ENCODE results near the gene HNRNPUL1.

HNRNPUL1 gene

DNA sequence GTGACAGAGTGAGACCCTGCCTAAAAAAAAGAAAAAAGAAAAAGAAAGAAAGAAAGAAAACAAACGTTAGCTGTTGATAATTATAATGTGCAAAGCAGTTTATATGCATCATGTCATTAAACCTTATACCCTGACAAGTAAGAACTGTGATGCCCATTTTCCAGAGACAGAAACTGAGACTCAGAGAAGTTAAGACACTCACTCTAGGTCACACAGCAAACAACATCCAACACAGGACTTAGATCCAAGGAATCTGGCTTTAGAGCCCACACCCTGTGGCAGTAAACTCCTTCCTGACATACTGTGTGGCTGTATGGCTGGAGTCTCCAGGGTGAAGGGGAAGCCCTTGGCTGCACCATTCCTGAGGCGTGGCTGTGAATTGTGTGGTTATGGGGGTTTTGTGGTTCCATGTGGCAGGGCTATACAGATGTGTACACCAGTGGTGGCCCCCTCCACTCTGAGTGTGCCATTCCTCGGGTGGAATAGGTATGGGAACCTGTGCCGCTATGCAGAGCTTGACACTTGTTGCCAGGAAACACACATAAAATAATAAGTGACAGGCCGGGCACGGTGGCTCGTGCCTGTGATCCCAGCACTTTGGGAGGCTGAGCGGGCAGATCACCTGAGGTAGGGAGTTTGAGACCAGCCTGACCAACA lies 29.5 kb upstream of the HNRNPUL1 start:
- DNase-seq: no peak

- no peak for DNase-seq
These were observed 28.7 kb upstream of the HNRNPUL1 start for GRCh38 chr19:41235480-41235879.

DNA sequence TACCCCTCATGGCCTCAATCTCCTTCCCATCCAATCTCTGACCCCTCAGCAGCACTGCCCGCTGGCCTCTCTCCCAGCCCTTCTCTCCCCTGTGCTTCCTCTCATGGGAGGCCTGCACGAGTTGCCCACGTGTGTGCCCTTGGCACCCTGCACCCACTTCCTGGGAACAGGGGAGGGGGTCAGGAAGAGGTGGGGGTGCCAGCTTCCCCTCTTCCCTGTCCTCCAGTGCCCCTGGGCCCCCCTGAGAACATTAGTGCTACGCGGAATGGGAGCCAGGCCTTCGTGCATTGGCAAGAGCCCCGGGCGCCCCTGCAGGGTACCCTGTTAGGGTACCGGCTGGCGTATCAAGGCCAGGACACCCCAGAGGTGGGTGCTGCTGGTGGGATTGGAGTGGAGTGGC lies 25.9 kb upstream of the HNRNPUL1 start:
- DNase-seq: no peak

DNA sequence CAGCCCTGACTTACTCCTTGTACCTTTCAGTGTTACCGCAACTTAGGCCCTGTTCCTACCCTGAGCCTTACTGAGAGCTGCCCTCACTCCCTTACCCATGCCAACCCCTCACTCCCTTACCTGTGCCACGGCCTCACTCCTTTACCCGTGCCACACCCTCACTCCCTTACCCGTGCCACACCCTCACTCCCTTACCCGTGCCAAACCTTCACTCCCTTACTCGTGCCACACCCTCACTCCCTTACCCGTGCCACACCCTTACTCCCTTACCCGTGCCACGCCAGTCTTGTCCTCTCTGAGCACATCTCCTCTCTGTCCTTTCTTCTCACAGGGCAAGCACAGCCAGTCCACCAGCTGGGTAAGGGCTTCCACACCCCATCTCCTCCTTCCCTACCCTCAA lies 24.8 kb upstream of the HNRNPUL1 start:
- DNase-seq: no peak

DNA sequence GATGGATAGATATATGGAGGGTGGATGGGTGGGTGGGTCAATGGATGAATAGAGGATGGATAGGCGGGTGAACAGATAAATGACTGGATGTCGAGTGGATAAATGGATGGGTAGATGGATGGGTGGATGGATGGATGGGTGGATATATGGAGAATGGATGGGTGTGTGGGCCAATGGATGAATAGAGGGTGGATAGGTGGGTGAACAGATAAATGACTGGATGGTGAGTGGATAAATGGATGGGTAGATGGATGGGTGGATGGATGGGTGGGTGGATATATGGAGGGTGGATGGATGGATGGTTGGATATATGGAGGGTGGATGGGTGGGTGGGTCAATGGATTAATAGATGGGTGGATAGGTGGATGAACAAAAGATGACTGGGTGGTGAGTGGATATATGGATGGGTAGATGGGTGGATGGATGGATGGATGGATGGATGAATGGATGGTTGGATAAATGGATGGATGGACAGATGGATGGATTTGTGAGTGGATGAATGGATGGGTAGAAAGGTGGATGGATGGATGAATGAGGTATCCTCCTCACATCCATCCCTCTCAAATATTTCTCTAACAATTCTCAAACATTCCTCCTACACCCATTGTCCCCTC lies 24.1 kb upstream of the HNRNPUL1 start:
- no peak for DNase-seq

- no peak for DNase-seq
These were observed 22.3 kb upstream of the HNRNPUL1 start for GRCh38 chr19:41241859-41242258.

DNA sequence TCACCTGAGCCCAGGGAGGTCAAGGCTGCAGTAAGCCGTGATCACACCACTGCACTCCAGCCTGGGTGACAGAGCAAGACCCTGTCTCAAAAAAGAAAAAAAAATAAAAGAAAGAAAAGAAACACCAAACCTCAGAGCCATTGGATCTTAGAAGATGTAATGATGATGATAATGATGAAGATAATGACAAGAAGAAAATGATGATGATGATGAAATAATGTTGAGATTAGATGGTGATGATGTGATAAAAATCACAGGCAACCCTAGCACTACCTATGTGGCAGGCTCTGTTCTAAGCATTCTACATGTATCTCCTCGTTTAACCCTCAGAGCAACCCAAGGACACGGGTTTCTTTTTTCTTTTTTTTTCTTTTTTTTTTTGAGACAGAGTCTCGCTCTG lies 20.1 kb upstream of the HNRNPUL1 start:
- DNase-seq: no peak

GRCh38 chr19:41245843-41246242 lies 18.3 kb upstream of the HNRNPUL1 start:
- no peak for DNase-seq

DNA sequence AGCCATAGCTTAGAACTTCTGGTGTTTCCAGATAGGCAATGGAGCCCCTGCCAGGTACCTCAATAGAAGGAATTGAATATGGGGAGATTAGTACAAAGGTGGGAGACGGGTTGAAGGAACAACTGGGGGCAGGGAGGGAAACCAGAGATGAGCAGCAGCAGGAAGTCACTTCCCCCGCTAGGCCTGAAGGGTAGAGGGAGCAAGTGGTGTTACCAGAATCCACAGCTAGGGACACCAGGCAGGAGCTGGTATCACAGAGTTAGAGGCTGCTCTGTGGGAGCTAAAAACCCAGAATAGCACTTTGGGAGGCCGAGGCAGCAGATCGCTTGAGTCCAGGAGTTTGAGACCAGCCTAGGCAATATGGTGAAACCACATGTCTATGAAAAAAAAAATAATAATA lies 15.3 kb upstream of the HNRNPUL1 start:
- no peak for DNase-seq

- no peak for DNase-seq
These were observed 14.3 kb upstream of the HNRNPUL1 start for GRCh38 chr19:41249707-41250423.

DNA sequence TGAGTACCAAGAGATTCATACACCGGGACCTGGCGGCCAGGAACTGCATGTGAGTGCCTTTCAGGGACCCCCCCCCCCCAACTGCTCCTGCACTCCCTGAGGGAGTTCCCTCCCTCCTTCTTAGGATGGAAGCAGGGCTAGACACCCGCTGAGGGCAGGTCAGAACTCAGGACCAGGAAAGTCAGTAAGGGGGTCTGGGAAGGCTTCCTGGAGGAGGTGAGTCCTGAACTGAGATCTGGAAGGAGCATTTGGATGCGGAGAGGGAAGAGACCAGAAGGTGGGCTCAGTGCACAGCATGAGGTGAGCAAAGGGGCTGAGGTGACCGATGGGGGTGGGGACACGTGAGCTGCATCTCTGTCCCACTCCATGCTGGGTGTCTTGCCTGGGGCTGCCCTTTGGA lies 10.5 kb upstream of the HNRNPUL1 start:
- DNase-seq: no peak

GRCh38 chr19:41255171-41255570 lies 9.0 kb upstream of the HNRNPUL1 start:
- DNase-seq: no peak

DNA sequence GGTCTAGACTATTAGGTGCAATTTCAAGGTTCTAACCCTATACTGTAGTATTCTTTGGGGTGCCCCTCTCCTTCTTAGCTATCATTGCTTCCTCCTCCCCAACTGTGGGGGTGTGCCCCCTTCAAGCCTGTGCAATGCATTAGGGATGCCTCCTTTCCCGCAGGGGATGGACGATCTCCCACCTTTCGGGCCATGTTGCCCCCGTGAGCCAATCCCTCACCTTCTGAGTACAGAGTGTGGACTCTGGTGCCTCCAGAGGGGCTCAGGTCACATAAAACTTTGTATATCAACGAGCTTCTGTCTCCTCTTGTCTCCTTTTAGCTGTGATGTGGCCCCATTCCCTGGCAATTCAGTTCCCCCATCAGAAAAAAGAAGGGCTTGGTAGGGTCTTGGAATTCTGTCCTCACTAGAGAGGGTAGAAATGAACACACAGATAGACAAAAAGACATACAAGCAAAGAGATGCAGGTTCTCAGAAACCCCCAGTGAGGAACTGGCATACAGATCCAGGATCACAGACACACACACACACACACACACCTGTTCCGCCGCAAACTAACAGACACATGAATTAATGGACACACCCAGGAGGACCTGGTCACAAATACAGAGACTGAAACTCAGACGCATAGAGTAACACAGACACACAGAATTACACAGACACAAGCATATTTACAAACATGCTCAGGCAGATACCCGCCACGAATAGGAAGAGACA lies 2.5 kb upstream of the HNRNPUL1 start:
- DNase-seq: no peak

DNA sequence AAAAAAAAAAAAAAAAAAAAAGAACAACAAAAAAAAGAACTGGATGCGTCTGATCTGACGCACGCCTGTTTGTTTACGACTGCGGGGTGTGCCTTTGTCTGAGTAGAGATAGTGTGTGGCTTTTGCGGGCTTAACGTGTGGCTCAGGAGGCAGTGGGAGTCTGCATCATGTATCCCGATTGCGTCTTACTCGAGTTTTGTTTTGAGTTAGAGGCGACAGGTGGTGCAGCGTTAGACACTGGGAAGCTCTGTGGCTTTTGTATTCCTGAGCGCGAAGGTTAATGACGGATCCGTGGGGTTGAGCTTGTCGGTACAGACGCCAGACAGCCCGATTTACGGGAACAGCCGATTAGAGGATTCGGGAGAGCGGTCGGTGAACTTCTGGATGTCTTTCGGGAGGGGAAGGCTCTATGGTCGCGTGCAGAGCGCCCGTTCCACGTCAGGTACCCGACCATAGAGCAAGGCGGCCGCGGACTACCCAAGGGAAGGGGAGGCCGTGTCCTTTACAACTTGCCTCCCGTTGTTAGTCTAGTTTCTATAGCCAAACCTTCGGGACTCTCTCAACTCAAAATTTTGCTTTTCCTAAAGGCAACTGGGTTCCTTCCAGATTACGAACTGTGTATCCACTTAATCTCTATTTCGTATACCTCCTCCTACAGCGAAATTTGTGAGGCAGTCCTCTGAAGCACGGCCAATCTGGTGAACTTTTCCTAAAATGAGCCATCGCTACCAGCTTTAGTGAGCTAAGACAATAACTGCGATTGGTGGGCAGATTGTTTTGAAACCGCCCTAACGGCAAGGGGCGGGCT lies 926 bp upstream of the HNRNPUL1 start:
- peak; percentile 87 for DNase-seq

DNA sequence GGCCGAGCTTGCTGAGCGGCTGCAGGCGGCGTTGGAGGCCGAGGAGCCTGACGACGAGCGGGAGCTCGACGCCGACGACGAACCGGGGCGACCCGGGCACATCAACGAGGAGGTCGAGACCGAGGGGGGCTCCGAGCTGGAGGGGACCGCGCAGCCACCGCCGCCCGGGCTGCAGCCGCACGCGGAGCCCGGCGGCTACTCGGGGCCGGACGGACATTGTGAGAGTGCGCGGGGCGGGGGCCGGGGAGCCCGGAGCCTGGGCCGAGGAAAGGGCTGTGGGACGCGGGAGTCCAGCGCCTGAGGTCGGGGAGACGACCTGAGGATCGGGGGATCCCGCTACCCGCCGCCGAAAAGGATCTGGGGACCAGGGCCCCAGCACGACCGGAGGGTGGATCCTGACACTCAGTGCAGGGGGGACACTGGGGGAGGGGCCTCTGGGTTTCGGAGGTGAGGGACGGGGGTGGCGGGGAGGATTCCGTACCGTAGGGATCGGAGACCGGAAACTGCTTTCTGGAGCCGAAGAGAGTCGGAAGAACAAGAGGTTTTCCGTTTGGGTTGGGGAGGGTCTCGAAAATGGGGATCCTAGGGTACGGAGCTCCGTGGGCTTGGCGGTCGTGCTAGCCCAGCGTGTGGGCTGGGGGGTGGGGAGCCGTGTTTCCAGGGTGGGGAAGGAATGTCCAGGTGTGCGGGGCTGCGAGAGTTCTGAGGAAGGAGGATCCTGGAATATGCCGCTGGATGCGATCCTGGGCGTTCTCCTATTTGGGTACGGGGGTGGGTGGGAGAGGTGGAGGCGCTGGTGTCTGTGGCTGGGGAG lies 616 bp downstream of the HNRNPUL1 start:
- peak; percentile 74 for DNase-seq

DNA sequence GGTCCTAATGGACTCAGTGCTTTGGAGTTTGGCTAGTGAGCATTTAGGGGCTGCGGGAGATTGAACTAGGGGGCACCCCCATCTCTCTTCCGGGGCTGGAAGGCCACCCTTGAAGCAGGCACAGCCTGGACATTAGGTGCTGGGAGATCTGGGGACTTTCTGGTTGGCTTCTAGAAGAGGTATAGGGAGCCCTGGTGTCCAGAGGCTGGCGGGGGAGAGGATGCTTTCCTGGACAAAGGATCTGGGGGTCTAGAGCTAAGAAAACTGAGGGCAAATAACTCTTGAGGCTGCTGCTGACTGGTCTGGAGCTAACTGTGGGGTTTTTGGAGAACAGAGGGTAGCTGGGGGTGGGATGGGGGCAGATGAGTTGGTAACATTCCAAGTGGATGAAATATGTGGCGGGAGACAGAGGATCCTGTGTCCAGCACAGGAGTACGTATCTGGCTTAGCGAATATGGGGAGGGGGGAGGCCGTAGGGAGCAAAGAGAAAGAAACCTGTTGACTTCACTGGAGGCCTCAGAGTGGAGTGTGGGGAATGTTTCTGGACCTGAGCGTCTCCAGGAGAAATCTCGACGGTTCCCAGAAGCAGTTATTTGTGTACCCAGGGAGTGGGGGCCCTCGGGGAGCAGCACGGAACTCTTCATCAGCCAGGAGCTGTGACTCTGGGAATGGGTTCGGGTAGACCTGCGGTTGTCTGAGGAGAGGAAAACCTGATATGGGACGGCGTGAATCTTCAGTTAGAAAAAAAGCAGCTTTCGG lies 1.4 kb downstream of the HNRNPUL1 start:
- peak; percentile 45 for DNase-seq

GRCh38 chr19:41269055-41269454 lies 4.9 kb downstream of the HNRNPUL1 start:
- DNase-seq: no peak

GRCh38 chr19:41269571-41269970 lies 5.4 kb downstream of the HNRNPUL1 start:
- DNase-seq: no peak

DNA sequence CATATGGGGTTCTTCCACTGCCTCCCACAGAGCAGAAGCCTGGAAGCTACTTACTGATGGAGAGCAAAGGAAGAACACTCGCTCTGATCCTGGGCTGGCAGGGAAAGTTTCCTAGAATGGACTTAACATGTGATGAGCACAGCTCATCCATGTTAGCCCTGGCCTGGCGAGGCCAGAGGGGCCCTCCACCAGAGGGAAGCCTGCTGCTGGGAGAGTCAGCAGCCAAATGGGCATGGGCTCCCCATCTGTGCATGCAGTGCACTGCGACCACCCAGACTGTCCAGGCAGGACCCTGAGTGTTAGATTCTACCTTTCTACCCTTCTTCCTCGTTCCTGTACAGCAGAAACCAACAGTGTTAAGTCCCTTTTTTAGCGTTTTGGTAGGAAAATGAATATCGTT lies 8.9 kb downstream of the HNRNPUL1 start:
- no peak for DNase-seq

DNA sequence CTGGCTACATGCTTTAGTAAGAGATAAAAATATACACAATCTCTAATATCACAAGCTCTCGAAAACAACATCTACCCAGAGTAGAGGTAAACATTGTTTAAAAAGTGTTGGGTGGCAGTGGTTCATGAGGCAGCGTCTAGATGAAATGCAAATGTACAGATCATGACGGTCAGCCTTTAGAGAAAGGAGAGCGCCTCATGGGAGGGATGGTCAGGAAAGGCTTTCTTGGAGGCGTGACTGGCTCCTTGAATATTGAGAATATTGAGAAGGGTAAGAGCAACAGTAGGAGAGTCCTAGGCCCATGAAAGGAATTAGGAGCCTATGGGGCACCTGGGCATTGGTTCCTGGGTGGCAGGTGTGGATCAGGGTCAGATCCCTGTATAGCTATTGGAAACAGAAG lies 10.6 kb downstream of the HNRNPUL1 start:
- DNase-seq: no peak

DNA sequence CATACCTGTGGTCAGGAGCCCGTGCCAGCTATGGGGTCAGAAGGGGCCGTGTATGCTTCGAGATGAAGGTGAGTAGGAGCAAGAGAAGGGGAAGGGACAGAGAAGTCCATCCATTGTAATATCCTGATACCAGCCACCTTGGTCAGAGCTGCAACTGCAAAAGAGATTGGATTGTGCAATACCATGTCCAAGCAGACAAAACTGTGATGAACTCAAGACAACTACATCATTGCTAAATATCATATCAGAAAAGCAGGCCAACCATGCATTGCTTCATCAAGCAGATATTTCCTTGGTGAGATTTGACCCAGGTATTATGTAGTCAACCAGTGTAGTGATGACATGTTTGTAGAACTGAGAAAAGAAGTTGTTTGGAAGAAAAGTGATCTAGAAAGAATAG lies 12.1 kb downstream of the HNRNPUL1 start:
- peak; percentile 37 for DNase-seq

Measured in hematopoietic multipotent progenitor cell treated with erythropoietin and hydrocortisone succinate and interleukin-3 and kit ligand, for 6 days (in vitro differentiated cells).